ENCODE results near the gene RIOK2.

Gene RIOK2

DNA sequence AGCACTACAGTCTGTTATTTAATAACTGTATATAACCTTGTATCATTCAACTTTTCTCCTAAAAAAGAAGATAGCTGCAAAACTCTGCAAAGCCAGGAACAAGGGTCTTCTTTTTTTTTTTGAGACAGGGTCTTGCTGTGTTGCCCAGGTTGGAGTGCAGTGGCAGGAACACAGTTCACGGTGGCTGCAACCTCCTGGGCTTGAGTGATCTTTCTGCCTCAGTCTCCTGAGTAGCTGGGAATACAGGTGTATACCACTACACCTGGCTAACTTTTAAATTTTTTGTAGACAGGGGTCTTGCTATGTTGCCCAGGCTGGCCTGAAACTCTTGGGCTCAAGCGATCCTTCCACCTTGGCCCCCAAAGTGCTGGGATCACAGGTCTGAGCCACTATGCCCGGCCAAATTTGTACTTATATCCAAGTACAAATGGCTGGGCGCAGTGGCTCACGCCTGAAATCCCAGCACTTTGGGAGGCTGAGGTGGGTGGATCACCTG is 19.2 kb downstream of the RIOK2 start:
- H3K27me3 ChIP-seq (ENCODE audit: control insufficient read depth, insufficient read depth, low read length), result no peaks in the 10 kb centered on the region
- H3K9me3 ChIP-seq (ENCODE audit: control insufficient read depth, low read length), result no peaks in the 10 kb centered on the region
- no peaks in the 10 kb centered on the region for H3K36me3 ChIP-seq (ENCODE audit: control insufficient read depth, insufficient read depth, low read length)
- no peak overlapping the region for H3K9ac ChIP-seq (ENCODE audit: low read length)
- peaks cover 10% of the 10 kb centered on the region for H3K4me1 ChIP-seq (ENCODE audit: control insufficient read depth, insufficient read depth, low read length)
- H3K4me3 ChIP-seq (ENCODE audit: low read length), result no peak overlapping the region

DNA sequence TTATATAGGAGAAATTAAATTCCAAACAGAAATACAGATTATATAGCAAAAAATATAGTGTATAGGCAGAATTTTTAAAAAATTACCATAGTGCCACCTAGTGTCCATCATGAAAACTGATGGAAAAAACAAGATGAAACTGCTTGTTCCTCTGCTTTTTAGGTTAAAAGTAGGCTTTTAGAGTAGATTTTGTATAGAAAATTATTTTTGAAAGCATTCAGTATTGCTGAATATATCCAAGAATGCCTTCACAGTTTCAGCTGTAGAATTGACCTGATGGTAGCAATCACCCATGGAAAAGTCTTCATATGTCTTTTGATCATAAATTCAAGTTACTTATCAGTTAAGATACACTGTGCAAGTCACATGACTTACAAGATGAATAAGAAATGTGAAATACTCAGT is 19.7 kb downstream of the RIOK2 start:
- Histone ChIP-seq H3K4me1 (ENCODE audit: control insufficient read depth, insufficient read depth, low read length) (peaks cover 10% of the 10 kb centered on the region), H3K36me3 (ENCODE audit: control insufficient read depth, insufficient read depth, low read length) (no peaks in the 10 kb centered on the region), H3K9me3 (ENCODE audit: control insufficient read depth, low read length) (no peaks in the 10 kb centered on the region), H3K9ac (ENCODE audit: low read length) (no peak overlapping the region), H3K4me3 (ENCODE audit: low read length) (no peak overlapping the region), H3K27me3 (ENCODE audit: control insufficient read depth, insufficient read depth, low read length) (no peaks in the 10 kb centered on the region)

DNA sequence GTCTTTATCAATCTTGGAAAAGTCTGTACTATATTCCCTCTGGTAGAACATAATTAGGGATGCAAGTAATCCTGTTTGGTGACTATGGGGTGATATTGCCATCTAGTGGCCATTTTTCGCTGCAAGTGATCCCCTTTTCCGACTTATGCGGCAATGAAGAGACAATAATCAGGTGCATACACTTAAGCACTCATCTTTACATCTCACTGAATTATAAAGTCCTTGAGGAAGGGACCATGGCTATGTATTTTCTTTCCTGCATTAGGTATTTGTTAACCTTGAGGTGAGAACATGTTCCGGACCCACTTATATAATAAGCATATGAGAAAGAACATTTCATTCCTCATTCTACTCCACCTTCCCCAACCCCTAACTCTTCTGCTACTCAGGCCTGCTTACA is 21.0 kb downstream of the RIOK2 start:
- Histone ChIP-seq H3K4me1 (ENCODE audit: control insufficient read depth, insufficient read depth, low read length) (peaks cover 10% of the 10 kb centered on the region), H3K9ac (ENCODE audit: low read length) (no peak overlapping the region), H3K4me3 (ENCODE audit: low read length) (no peak overlapping the region), H3K9me3 (ENCODE audit: control insufficient read depth, low read length) (no peaks in the 10 kb centered on the region), H3K36me3 (ENCODE audit: control insufficient read depth, insufficient read depth, low read length) (no peaks in the 10 kb centered on the region), H3K27me3 (ENCODE audit: control insufficient read depth, insufficient read depth, low read length) (no peaks in the 10 kb centered on the region)

DNA sequence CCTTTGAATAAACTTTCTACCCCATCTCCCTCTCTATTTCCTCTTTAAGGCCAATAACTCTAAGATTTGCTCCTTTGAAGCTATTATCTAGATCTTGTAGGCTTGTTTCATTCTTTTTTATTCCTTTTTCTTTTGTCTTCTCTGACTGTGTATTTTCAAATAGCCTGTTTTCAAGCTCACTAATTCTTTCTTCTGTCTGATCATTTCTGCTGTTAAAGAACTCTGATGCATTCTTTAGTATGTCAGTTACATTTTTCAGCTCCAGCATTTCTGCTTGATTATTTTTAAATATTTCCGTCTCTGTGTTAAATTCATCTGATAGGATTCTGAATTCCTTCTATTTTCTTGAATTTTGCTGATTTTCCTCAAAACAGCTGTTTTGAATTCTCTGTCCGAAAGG is 25.4 kb downstream of the RIOK2 start:
- no peaks in the 10 kb centered on the region for H3K36me3 ChIP-seq (ENCODE audit: control insufficient read depth, insufficient read depth, low read length)

DNA sequence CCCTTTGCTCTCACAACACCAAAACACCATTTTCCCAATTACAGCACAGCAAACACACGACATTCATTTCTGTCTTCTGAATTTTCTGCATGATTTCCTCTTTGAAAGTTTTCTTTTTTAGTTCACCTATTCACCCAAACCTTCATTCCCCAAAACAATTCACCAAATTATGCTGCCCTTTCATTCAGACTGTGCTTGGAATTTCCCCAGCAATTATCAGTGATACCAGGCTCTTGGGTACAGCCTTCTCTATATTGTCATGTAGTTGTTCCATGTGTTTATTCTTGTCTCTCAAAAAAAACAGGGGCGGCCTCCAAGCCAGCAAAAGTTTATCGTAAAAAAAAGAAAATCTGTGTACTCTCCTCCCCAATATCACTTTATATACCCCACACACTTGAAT is 31.7 kb downstream of the RIOK2 start:
- no peaks in the 10 kb centered on the region for H3K27me3 ChIP-seq (ENCODE audit: control insufficient read depth, insufficient read depth, low read length)
- no peaks in the 10 kb centered on the region for H3K9me3 ChIP-seq (ENCODE audit: control insufficient read depth, low read length)
- no peak overlapping the region for H3K4me3 ChIP-seq (ENCODE audit: low read length)
- H3K4me1 ChIP-seq (ENCODE audit: control insufficient read depth, insufficient read depth, low read length), result no peaks in the 10 kb centered on the region
- H3K36me3 ChIP-seq (ENCODE audit: control insufficient read depth, insufficient read depth, low read length), result no peaks in the 10 kb centered on the region
- H3K9ac ChIP-seq (ENCODE audit: low read length), result no peak overlapping the region

More for the DNA sequence above, 25.4 kb downstream of the RIOK2 start:
- Histone ChIP-seq H3K27me3 (ENCODE audit: control insufficient read depth, insufficient read depth, low read length) (no peaks in the 10 kb centered on the region), H3K4me1 (ENCODE audit: control insufficient read depth, insufficient read depth, low read length) (no peaks in the 10 kb centered on the region), H3K9ac (ENCODE audit: low read length) (no peak overlapping the region), H3K4me3 (ENCODE audit: low read length) (no peak overlapping the region), H3K9me3 (ENCODE audit: control insufficient read depth, low read length) (no peaks in the 10 kb centered on the region)

DNA sequence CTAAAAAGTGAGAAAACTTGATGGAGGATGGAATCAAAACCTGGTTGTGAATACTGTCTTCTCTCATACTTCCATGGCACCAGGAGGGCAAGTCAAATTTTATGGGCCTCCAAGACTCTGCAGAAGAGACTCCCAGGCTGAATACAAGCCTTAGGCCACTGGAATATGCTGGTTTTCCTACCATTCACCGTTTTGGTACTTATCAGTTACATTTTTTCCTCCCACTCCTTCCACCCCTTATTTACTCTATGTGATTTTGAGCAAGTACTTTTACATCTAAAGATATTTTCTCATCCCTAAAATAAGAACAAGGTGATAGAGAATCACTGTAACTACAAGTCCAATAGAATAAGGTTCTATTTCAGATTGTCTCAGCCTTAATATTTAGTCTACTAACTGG is 32.6 kb downstream of the RIOK2 start:
- H3K4me1 ChIP-seq (ENCODE audit: control insufficient read depth, insufficient read depth, low read length), result no peaks in the 10 kb centered on the region
- no peak overlapping the region for H3K4me3 ChIP-seq (ENCODE audit: low read length)
- H3K9ac ChIP-seq (ENCODE audit: low read length), result no peak overlapping the region
- no peaks in the 10 kb centered on the region for H3K9me3 ChIP-seq (ENCODE audit: control insufficient read depth, low read length)
- H3K27me3 ChIP-seq (ENCODE audit: control insufficient read depth, insufficient read depth, low read length), result no peaks in the 10 kb centered on the region
- no peaks in the 10 kb centered on the region for H3K36me3 ChIP-seq (ENCODE audit: control insufficient read depth, insufficient read depth, low read length)

DNA sequence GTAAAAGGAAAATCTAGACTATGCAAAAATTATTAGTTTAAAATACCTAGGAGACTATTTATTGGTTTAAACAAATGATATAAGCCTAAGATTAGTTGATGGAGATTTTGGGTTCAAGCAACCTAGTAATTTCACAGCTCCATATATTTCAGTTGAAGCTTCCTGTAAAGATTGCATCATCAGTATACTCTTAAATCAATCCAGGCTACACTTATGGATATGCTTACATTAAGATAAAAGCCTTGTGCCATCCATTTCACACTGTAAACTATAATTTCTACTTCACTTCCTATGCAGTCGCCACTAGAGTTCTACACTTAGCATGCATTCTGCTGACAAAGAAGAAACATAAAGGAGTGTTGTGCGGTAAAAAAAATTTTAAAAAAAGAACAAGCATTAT is 33.3 kb downstream of the RIOK2 start:
- Histone ChIP-seq H3K9me3 (ENCODE audit: control insufficient read depth, low read length) (no peaks in the 10 kb centered on the region), H3K9ac (ENCODE audit: low read length) (no peak overlapping the region), H3K4me1 (ENCODE audit: control insufficient read depth, insufficient read depth, low read length) (no peaks in the 10 kb centered on the region), H3K36me3 (ENCODE audit: control insufficient read depth, insufficient read depth, low read length) (no peaks in the 10 kb centered on the region), H3K4me3 (ENCODE audit: low read length) (no peak overlapping the region), H3K27me3 (ENCODE audit: control insufficient read depth, insufficient read depth, low read length) (no peaks in the 10 kb centered on the region)

DNA sequence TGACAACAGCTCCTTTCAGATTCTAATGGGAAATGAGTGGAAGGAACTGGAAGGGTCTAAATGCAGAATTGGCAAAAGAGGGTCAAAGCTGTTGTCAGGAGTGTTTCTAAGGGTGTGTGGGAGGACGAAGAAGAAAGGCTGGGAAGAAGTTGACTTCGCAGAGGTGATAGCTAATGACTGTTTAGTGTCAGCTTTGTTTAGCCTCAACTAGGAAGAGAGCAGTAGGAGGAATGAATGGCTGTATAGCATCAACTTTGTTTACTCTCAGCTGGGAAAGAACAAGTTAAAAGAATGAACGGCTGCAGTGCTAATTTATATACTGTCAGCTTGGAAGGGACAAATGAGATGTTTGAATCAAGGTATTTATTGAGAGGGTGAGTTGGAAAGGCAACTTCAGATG is 34.8 kb downstream of the RIOK2 start:
- Histone ChIP-seq H3K27me3 (ENCODE audit: control insufficient read depth, insufficient read depth, low read length) (no peaks in the 10 kb centered on the region), H3K9ac (ENCODE audit: low read length) (no peak overlapping the region), H3K4me3 (ENCODE audit: low read length) (no peak overlapping the region), H3K4me1 (ENCODE audit: control insufficient read depth, insufficient read depth, low read length) (no peaks in the 10 kb centered on the region), H3K9me3 (ENCODE audit: control insufficient read depth, low read length) (no peaks in the 10 kb centered on the region), H3K36me3 (ENCODE audit: control insufficient read depth, insufficient read depth, low read length) (no peaks in the 10 kb centered on the region)

DNA sequence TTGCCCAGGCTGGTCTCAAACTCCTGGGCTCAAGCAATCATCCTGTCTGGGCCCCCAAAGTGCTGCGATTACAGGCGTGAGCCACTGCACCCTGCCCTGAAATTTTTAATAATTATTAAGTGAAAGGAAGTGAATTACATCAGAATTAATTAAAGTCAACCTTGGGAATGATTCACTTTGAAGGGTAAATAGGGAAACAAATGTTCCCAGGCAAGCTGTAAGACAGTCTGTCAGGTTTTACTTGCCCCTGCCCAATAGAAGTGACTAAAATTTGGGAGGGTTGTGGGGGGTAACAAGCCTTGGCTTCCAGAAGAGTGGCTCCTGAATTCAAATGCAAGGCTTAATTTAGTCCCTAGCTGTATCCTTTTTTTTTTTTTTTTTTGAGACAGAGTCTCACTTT is 39.3 kb downstream of the RIOK2 start:
- no peaks in the 10 kb centered on the region for H3K27me3 ChIP-seq (ENCODE audit: control insufficient read depth, insufficient read depth, low read length)
- H3K9ac ChIP-seq (ENCODE audit: low read length), result no peak overlapping the region
- H3K4me1 ChIP-seq (ENCODE audit: control insufficient read depth, insufficient read depth, low read length), result no peaks in the 10 kb centered on the region
- no peaks in the 10 kb centered on the region for H3K36me3 ChIP-seq (ENCODE audit: control insufficient read depth, insufficient read depth, low read length)
- H3K9me3 ChIP-seq (ENCODE audit: control insufficient read depth, low read length), result no peaks in the 10 kb centered on the region
- no peak overlapping the region for H3K4me3 ChIP-seq (ENCODE audit: low read length)

DNA sequence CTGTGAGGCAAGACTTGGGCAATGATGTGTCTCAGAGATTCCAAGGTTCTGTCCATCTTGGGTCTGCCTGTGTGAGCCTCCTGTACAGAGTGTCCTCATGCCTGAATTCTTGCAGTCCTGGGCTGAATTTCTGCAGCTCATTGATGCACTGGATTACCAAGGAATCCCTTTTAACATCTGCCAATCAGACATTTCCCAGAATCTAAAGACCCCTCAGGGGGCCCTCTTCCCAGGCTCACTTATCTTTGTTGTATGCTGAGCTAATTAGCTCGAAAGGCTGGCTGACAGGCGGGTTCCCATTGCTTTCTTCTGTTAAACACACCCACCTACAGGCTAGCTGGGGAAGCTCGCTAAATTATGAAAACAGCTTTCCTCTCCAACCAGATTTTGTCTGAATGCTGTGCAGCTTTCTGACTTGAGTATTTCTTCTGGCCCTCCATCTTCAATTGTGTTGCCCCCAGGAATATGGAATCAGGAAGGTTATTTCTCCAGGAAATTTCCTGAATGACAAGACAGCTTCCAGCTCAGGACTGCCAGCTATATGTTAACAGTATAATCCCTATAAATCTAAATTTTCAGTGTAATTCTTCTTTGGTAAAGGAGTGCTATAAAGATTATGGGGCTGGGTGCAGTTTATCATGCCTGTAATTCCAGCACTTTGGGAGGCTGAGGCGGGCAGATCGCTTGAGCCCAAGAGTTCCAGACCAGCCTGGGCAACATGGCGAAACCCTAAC is 40.4 kb downstream of the RIOK2 start, which contains the start of gene LIX1:
Gene LIX1, minus strand, starts transcription at position 91 of the 734 bp plus-strand sequence. Its CDS starts 35 bp downstream, at position 56.
- H3K4me3 ChIP-seq (ENCODE audit: low read length), result no peak within 1 kb of the TSS

DNA sequence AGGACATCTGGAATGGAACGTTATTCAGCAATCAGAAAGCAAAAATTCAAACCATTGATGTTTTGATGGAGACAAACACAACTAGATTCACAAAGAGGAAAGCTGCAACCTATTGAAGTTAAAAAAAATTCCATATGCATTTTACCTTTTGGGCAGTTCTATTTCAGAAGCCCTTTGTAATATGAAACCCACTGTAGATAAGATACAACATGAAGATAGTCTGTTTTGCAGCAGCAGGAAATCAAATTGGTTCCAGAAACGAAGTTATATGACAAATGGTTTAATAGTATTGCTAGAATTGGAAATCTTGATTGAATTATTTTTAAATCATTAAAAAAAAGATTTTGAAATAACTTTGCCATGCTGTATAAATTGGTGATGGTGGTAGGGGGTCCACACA is 41.5 kb downstream of the RIOK2 start:
- H3K4me3 ChIP-seq (ENCODE audit: low read length), result no peak overlapping the region

More for the DNA sequence above, 40.4 kb downstream of the RIOK2 start, which contains the start of gene LIX1:
- no peaks in the 10 kb centered on the region for H3K4me1 ChIP-seq (ENCODE audit: control insufficient read depth, insufficient read depth, low read length)
- no peaks in the 10 kb centered on the region for H3K9me3 ChIP-seq (ENCODE audit: control insufficient read depth, low read length)
- no peaks in the 10 kb centered on the region for H3K27me3 ChIP-seq (ENCODE audit: control insufficient read depth, insufficient read depth, low read length)
- no peaks in the 10 kb centered on the region for H3K36me3 ChIP-seq (ENCODE audit: control insufficient read depth, insufficient read depth, low read length)
- no peak within 1 kb of the TSS for H3K9ac ChIP-seq (ENCODE audit: low read length)

DNA sequence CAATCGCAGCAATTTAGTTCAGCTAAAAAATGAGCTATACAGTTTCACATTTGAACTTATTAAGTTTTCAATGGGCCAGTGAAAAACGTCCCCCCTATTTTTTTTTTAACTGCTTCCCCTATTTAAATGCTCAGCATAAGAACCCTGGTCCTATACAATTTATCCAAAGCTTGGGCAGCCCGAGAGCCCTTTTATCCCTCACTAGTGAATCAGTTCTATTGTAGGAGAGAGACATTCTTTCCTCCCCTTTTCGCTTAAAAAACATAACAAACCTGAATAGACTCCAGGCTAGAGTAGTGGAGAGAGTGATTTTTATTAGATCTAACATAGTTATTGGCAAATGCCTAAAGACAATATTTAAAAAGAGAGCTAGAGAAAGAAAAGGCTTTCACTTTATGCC is 42.0 kb downstream of the RIOK2 start:
- Histone ChIP-seq H3K9ac (ENCODE audit: low read length) (no peak overlapping the region), H3K9me3 (ENCODE audit: control insufficient read depth, low read length) (no peaks in the 10 kb centered on the region), H3K4me1 (ENCODE audit: control insufficient read depth, insufficient read depth, low read length) (no peaks in the 10 kb centered on the region), H3K36me3 (ENCODE audit: control insufficient read depth, insufficient read depth, low read length) (no peaks in the 10 kb centered on the region), H3K27me3 (ENCODE audit: control insufficient read depth, insufficient read depth, low read length) (no peaks in the 10 kb centered on the region), H3K4me3 (ENCODE audit: low read length) (no peak overlapping the region)

More for the DNA sequence above, 41.5 kb downstream of the RIOK2 start:
- Histone ChIP-seq H3K9ac (ENCODE audit: low read length) (no peak overlapping the region), H3K4me1 (ENCODE audit: control insufficient read depth, insufficient read depth, low read length) (no peaks in the 10 kb centered on the region), H3K36me3 (ENCODE audit: control insufficient read depth, insufficient read depth, low read length) (no peaks in the 10 kb centered on the region), H3K9me3 (ENCODE audit: control insufficient read depth, low read length) (no peaks in the 10 kb centered on the region), H3K27me3 (ENCODE audit: control insufficient read depth, insufficient read depth, low read length) (no peaks in the 10 kb centered on the region)

Data from mucosa of stomach (tissue), 1 donor.